ENCODE results near the gene TMED9. TPM values are rescaled to one million over a fixed set of nuclear protein-coding genes. Genes with fewer than 3 reads are reported as not detected.

TMED9 gene
- polyA plus RNA-seq, 1 donor (not counting 4 experiments of a cell fraction or from before 2014, with no cell fraction given): 247 TPM

- Histone ChIP-seq H3K4me2 (ENCODE audit: control insufficient read depth, extremely low read depth, insufficient read depth, low read depth, low read length) (peak overlapping the region; percentile 58), H3K4me3 (ENCODE audit: control insufficient read depth in 2 of 3, extremely low read depth in 1 of 3, insufficient read depth in 2 of 3, low read depth in 1 of 3, low read length in 3 of 3) (peak overlapping the region in 2 of 3 experiments; percentile 88 to 95), H3K27me3 (ENCODE audit: control insufficient read depth, extremely low read depth, insufficient read depth, low read length) (no peaks in the 10 kb centered on the region), H2AFZ (ENCODE audit: control insufficient read depth, low read length) (no peak overlapping the region), H3K79me2 (ENCODE audit: control insufficient read depth, insufficient read depth, low read length) (peaks cover 8% of the 10 kb centered on the region), H3K9ac (ENCODE audit: control insufficient read depth, extremely low read depth, insufficient read depth, low read length) (peak overlapping the region; percentile 89), H3K36me3 (ENCODE audit: control insufficient read depth in 2 of 2, extremely low read depth in 1 of 2, insufficient read depth in 2 of 2, low read length in 2 of 2) (peaks cover 10 to 11% of the 10 kb centered on the region in 2 experiments), H4K20me1 (ENCODE audit: control insufficient read depth, extremely low read depth, insufficient read depth, low read length) (no peaks in the 10 kb centered on the region), H3K4me1 (ENCODE audit: control insufficient read depth, extremely low read depth, insufficient read depth, low read length) (peaks cover 7% of the 10 kb centered on the region), H3K9me1 (ENCODE audit: control insufficient read depth, extremely low read depth, insufficient read depth, low read length) (no peaks in the 10 kb centered on the region), H3K9me3 (ENCODE audit: control insufficient read depth, low read depth, low read length) (no peaks in the 10 kb centered on the region), H3K27ac (ENCODE audit: control insufficient read depth, insufficient read depth, low read length) (no peak overlapping the region)
- dilution Hi-C loops (cut with MboI; ENCODE audit: extremely low pct_ligation_motif_present, low sequenced_read_pairs): no loop called here
- no peak for DNase-seq (ENCODE audit: low read depth, low spot score)
- no peak for FAIRE-seq
- no peak for TF ChIP-seq EZH2 (IDR thresholded peaks at IDR 0.05; ENCODE audit: low read length)
- TF ChIP-seq, protein P1, sequence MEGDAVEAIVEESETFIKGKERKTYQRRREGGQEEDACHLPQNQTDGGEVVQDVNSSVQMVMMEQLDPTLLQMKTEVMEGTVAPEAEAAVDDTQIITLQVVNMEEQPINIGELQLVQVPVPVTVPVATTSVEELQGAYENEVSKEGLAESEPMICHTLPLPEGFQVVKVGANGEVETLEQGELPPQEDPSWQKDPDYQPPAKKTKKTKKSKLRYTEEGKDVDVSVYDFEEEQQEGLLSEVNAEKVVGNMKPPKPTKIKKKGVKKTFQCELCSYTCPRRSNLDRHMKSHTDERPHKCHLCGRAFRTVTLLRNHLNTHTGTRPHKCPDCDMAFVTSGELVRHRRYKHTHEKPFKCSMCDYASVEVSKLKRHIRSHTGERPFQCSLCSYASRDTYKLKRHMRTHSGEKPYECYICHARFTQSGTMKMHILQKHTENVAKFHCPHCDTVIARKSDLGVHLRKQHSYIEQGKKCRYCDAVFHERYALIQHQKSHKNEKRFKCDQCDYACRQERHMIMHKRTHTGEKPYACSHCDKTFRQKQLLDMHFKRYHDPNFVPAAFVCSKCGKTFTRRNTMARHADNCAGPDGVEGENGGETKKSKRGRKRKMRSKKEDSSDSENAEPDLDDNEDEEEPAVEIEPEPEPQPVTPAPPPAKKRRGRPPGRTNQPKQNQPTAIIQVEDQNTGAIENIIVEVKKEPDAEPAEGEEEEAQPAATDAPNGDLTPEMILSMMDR (optimal IDR thresholded peaks at IDR 0.05 in 1 of 3, IDR thresholded peaks at IDR 0.05 in 1 of 3, conservative IDR thresholded peaks at IDR 0.05 in 1 of 3; ENCODE audit: extremely low read depth in 1 of 3, insufficient read depth in 2 of 3, low read length in 3 of 3): no peak
These were observed 9.1 kb downstream of the TMED9 start for GRCh38 chr5:177601126-177601525.

GRCh38 chr5:177601577-177602457, 9.8 kb downstream of the TMED9 start:
- Histone ChIP-seq H3K4me3 (ENCODE audit: control insufficient read depth in 2 of 3, extremely low read depth in 1 of 3, insufficient read depth in 2 of 3, low read depth in 1 of 3, low read length in 3 of 3) (peak overlapping the region in 1 of 3 experiments; percentile 95), H3K9me1 (ENCODE audit: control insufficient read depth, extremely low read depth, insufficient read depth, low read length) (no peaks in the 10 kb centered on the region), H3K79me2 (ENCODE audit: control insufficient read depth, insufficient read depth, low read length) (peaks cover 8% of the 10 kb centered on the region), H2AFZ (ENCODE audit: control insufficient read depth, low read length) (no peak overlapping the region), H3K4me1 (ENCODE audit: control insufficient read depth, extremely low read depth, insufficient read depth, low read length) (peaks cover 7% of the 10 kb centered on the region), H4K20me1 (ENCODE audit: control insufficient read depth, extremely low read depth, insufficient read depth, low read length) (no peaks in the 10 kb centered on the region), H3K9me3 (ENCODE audit: control insufficient read depth, low read depth, low read length) (no peaks in the 10 kb centered on the region), H3K9ac (ENCODE audit: control insufficient read depth, extremely low read depth, insufficient read depth, low read length) (no peak overlapping the region), H3K27me3 (ENCODE audit: control insufficient read depth, extremely low read depth, insufficient read depth, low read length) (no peaks in the 10 kb centered on the region), H3K36me3 (ENCODE audit: control insufficient read depth in 2 of 2, extremely low read depth in 1 of 2, insufficient read depth in 2 of 2, low read length in 2 of 2) (peaks cover 3 to 5% of the 10 kb centered on the region in 2 experiments), H3K27ac (ENCODE audit: control insufficient read depth, insufficient read depth, low read length) (no peak overlapping the region), H3K4me2 (ENCODE audit: control insufficient read depth, extremely low read depth, insufficient read depth, low read depth, low read length) (no peak overlapping the region)
- DNase-seq (ENCODE audit: low read depth, low spot score) (no peak), FAIRE-seq (no peak)
- no peak for TF ChIP-seq EZH2 (IDR thresholded peaks at IDR 0.05; ENCODE audit: low read length)
- TF ChIP-seq, protein P1 (optimal IDR thresholded peaks at IDR 0.05 in 1 of 3, IDR thresholded peaks at IDR 0.05 in 1 of 3, conservative IDR thresholded peaks at IDR 0.05 in 1 of 3; ENCODE audit: extremely low read depth in 1 of 3, insufficient read depth in 2 of 3, low read length in 3 of 3): peak; percentile 9 to 39 (median 32)
- dilution Hi-C loops (cut with MboI; ENCODE audit: extremely low pct_ligation_motif_present, low sequenced_read_pairs): no loop called here
